ENCODE results near the gene TRMT1. TPM values are rescaled to one million over a fixed set of nuclear protein-coding genes. Genes with fewer than 3 reads are reported as not detected.

Gene TRMT1
- polyA plus RNA-seq, 3 donors = 14.5 to 94.7 (median 14.5) TPM

- peaks cover 52% of the 10 kb centered on the region for H3K4me1 Mint-ChIP-seq
- peak; percentile 98 for TF ChIP-seq CTCF (IDR thresholded peaks at IDR 0.05)
- Histone ChIP-seq H3K9ac (ENCODE audit: insufficient read depth, low read length, poor library complexity, severe bottlenecking) (peak overlapping the region; percentile 67), H3K27me3 (ENCODE audit: control insufficient read depth in 2 of 2, insufficient read depth in 2 of 2, low read length in 2 of 2) (no peaks in the 10 kb centered on the region), H2AFZ (ENCODE audit: insufficient read depth, low read depth, low read length, poor library complexity, severe bottlenecking) (peak overlapping the region; percentile 96), H3K36me3 (replicated peaks in 1 of 2; ENCODE audit: control insufficient read depth in 1 of 2, insufficient read depth in 2 of 2, low read length in 2 of 2) (peaks cover 13 to 21% of the 10 kb centered on the region in 2 donors), H3K79me2 (ENCODE audit: insufficient read depth, low read length) (peaks cover 67% of the 10 kb centered on the region), H3K9me3 (replicated peaks in 1 of 2; ENCODE audit: control insufficient read depth in 1 of 2, insufficient read depth in 1 of 2, low read length in 2 of 2) (no peaks in the 10 kb centered on the region), H3K4me1 (ENCODE audit: control insufficient read depth in 1 of 2, insufficient read depth in 2 of 2, low read length in 2 of 2) (peaks cover 60 to 70% of the 10 kb centered on the region in 2 donors), H3K27ac (ENCODE audit: low read depth in 1 of 2, low read length in 2 of 2) (peak overlapping the region; percentile 90 to 98), H3K4me3 (replicated peaks in 1 of 3; ENCODE audit: low read depth in 2 of 3, low read length in 3 of 3) (peak overlapping the region; percentile 61 to 92 (median 84)), H4K20me1 (ENCODE audit: insufficient read depth, low read length) (peaks cover 27% of the 10 kb centered on the region), H3K4me2 (replicated peaks; ENCODE audit: extremely low read depth, low read length, poor library complexity, severe bottlenecking) (peak overlapping the region; percentile 100)
- DNase-seq = peak; percentile 54 to 67 (median 67)
- WGBS (ENCODE audit: insufficient coverage) = 0% methylated on average over 24 of the region's 33 CpGs
- H3K36me3 Mint-ChIP-seq = peaks cover 14 to 19% of the 10 kb centered on the region in 2 donors
- H3K27me3 Mint-ChIP-seq (ENCODE audit: low read depth in 3 of 3) = peaks cover 0 to 1% (median 0%) of the 10 kb centered on the region in 3 donors
- H3K27ac Mint-ChIP-seq = peak overlapping the region; percentile 89 to 97 (median 95)
- H3K9me3 Mint-ChIP-seq = no peaks in the 10 kb centered on the region
- intact Hi-C loops (cut with micrococcal nuclease) = loop anchor here (5.0 kb wide), 1 partner anchor 48 kb away; the partner anchor contains the start of genes IER2 (in 2 of the 2) and STX10 (in 2 of the 2)
- H3K4me3 Mint-ChIP-seq = peak overlapping the region; percentile 91 to 98
Measured at GRCh38 chr19:13104360-13104847, 12.1 kb downstream of the TRMT1 start.

- 0% methylated on average over 3 of the region's 13 CpGs for WGBS (ENCODE audit: insufficient coverage)
Measured at GRCh38 chr19:13103581-13104359, 12.8 kb downstream of the TRMT1 start.

More at GRCh38 chr19:13103581-13104359, 12.8 kb downstream of the TRMT1 start:
- intact Hi-C loops (cut with micrococcal nuclease) = loop anchor here (5.0 kb wide), 1 partner anchor 49 kb away; the partner anchor contains the start of genes IER2 (in 2 of the 2) and STX10 (in 2 of the 2)
- H2AFZ ChIP-seq (ENCODE audit: insufficient read depth, low read depth, low read length, poor library complexity, severe bottlenecking) = peak overlapping the region; percentile 96
- peaks cover 0 to 1% (median 0%) of the 10 kb centered on the region in 3 donors for H3K27me3 Mint-ChIP-seq (ENCODE audit: low read depth in 3 of 3)
- peaks cover 8 to 17% of the 10 kb centered on the region in 2 donors for H3K36me3 ChIP-seq (replicated peaks in 1 of 2; ENCODE audit: control insufficient read depth in 1 of 2, insufficient read depth in 2 of 2, low read length in 2 of 2)
- peak overlapping the region; percentile 100 for H3K4me2 ChIP-seq (replicated peaks; ENCODE audit: extremely low read depth, low read length, poor library complexity, severe bottlenecking)
- H3K27ac ChIP-seq (ENCODE audit: low read depth in 1 of 2, low read length in 2 of 2) = peak overlapping the region; percentile 90 to 98
- H3K4me3 ChIP-seq (replicated peaks in 1 of 3; ENCODE audit: low read depth in 2 of 3, low read length in 3 of 3) = peak overlapping the region; percentile 61 to 92 (median 84)
- no peaks in the 10 kb centered on the region for H3K9me3 ChIP-seq (replicated peaks in 1 of 2; ENCODE audit: control insufficient read depth in 1 of 2, insufficient read depth in 1 of 2, low read length in 2 of 2)
- peak overlapping the region; percentile 91 to 98 for H3K4me3 Mint-ChIP-seq
- no peaks in the 10 kb centered on the region for H3K9me3 Mint-ChIP-seq
- H4K20me1 ChIP-seq (ENCODE audit: insufficient read depth, low read length) = peaks cover 27% of the 10 kb centered on the region
- no peak for DNase-seq
- H3K4me1 ChIP-seq (ENCODE audit: control insufficient read depth in 1 of 2, insufficient read depth in 2 of 2, low read length in 2 of 2) = peaks cover 63 to 77% of the 10 kb centered on the region in 2 donors
- peaks cover 11 to 16% of the 10 kb centered on the region in 2 donors for H3K36me3 Mint-ChIP-seq
- H3K79me2 ChIP-seq (ENCODE audit: insufficient read depth, low read length) = peaks cover 74% of the 10 kb centered on the region
- no peaks in the 10 kb centered on the region for H3K27me3 ChIP-seq (ENCODE audit: control insufficient read depth in 2 of 2, insufficient read depth in 2 of 2, low read length in 2 of 2)
- peak overlapping the region; percentile 93 to 97 (median 96) for H3K27ac Mint-ChIP-seq
- peaks cover 55% of the 10 kb centered on the region for H3K4me1 Mint-ChIP-seq
- no peak for TF ChIP-seq CTCF (IDR thresholded peaks at IDR 0.05)
- peak overlapping the region; percentile 86 for H3K9ac ChIP-seq (ENCODE audit: insufficient read depth, low read length, poor library complexity, severe bottlenecking)

Data from CD14-positive monocyte (primary cell).